Caco-2 (cell line): ENCODE results near the gene TRAF1. TPM values are rescaled to one million over a fixed set of nuclear protein-coding genes. Genes with fewer than 3 reads are reported as not detected.

ENCODE experiments used
- BruUV-seq: library from RNA; stranded (reverse); fragments of 400-500 nt; replicated peaks from 2 replicates; lab custom pipeline; 2021; lab: Mats Ljungman, UMichigan
- CTCF ChIA-PET: fragments of 300-600 bp; sonication (Branson Sonifier 250); formaldehyde crosslinking; loops from one replicate; lab custom pipeline; 2022; ENCODE audit warnings: antibody characterized with exemption; lab: Charles Lee
- POLR2A ChIA-PET: fragments of 300-600 bp; sonication (Branson Sonifier 250); formaldehyde crosslinking; loops from one replicate; lab custom pipeline; 2022; ENCODE audit warnings: antibody characterized with exemption; lab: Charles Lee
- DNase-seq, 2 experiments: peaks; one replicate each; pipeline versions ENCODE4 v3.0.0 to v3.0.0-alpha.2; 2020 to 2022
- H3K27me3 ChIP-seq: replicated peaks from 2 replicates; pipeline ENCODE4 v1.6.0; 2011; ENCODE audit warnings: low read length; ENCODE audit not compliant: control insufficient read depth, insufficient read depth
- H3K36me3 ChIP-seq: 2 replicates; pipeline ENCODE4 v1.5.1; 2011; ENCODE audit warnings: low read length; ENCODE audit not compliant: control insufficient read depth, insufficient read depth
- H3K4me1 ChIP-seq: fragments of 250-450 bp; sonication (Bioruptor Pico); 2 replicates; pipeline ENCODE4 v1.5.1; 2020; ENCODE audit warnings: mild to moderate bottlenecking
- H3K4me3 ChIP-seq: 2 replicates; pipeline ENCODE4 v1.5.1; 2011; ENCODE audit warnings: low read depth, mild to moderate bottlenecking, control low read depth, low read length
- H3K9me3 ChIP-seq: fragments of 250-450 bp; sonication (Bioruptor Pico); 2 replicates; pipeline ENCODE4 v1.5.1; 2020; ENCODE audit warnings: mild to moderate bottlenecking, moderate library complexity
- H3K27ac Mint-ChIP-seq: one replicate; pipeline ENCODE4 v1.8.0; 2022; ENCODE audit warnings: mixed read lengths; ENCODE audit not compliant: unreplicated experiment
- H3K27me3 Mint-ChIP-seq: one replicate; pipeline ENCODE4 v1.8.0; 2022; ENCODE audit warnings: mixed read lengths; ENCODE audit not compliant: insufficient read depth, unreplicated experiment
- H3K36me3 Mint-ChIP-seq: one replicate; pipeline ENCODE4 v1.8.0; 2022; ENCODE audit warnings: mild to moderate bottlenecking, mixed read lengths; ENCODE audit not compliant: insufficient read depth, unreplicated experiment
- H3K4me1 Mint-ChIP-seq: one replicate; pipeline ENCODE4 v1.8.0; 2022; ENCODE audit warnings: low read depth, mixed read lengths; ENCODE audit not compliant: unreplicated experiment
- H3K4me3 Mint-ChIP-seq: one replicate; pipeline ENCODE4 v1.8.0; 2022; ENCODE audit warnings: mild to moderate bottlenecking, moderate library complexity, mixed read lengths; ENCODE audit not compliant: unreplicated experiment
- H3K9me3 Mint-ChIP-seq: one replicate; pipeline ENCODE4 v1.8.0; 2022; ENCODE audit warnings: mixed read lengths; ENCODE audit not compliant: unreplicated experiment
- CTCF ChIP-seq, 2 experiments: fragments of 200-600 bp in 1 of 2; IDR thresholded peaks; 1 replicate in 1 of 2; 2 replicates in 1 of 2; pipeline versions ENCODE4 v1.5.1 to v1.8.0; 2011 to 2022; ENCODE audit warnings: antibody characterized with exemption in 1 of 2, control low read depth in 1 of 2, inconsistent platforms in 1 of 2, low read depth in 1 of 2, low read length in 1 of 2, mild to moderate bottlenecking in 1 of 2, moderate library complexity in 1 of 2; ENCODE audit not compliant: insufficient read depth in 1 of 2, severe bottlenecking in 1 of 2, unreplicated experiment in 1 of 2
- intact Hi-C: fragments of 100-400 bp; cut with micrococcal nuclease; formaldehyde crosslinking; loops from one replicate; pipeline ENCODE4 v1.10.0; 2022; ENCODE audit not compliant: unreplicated experiment
- total RNA-seq: library from RNA; stranded (reverse); gene quantifications from 2 replicates; pipeline ENCODE4 v1.2.3, GENCODE V29; 2022

Gene TRAF1
- total RNA-seq, 1 experiment from 2014 or later, result 1.1 TPM

- Histone ChIP-seq H3K9me3 (no peaks in the 10 kb centered on the region), H3K27me3 (no peaks in the 10 kb centered on the region; the same call in 1 of the 2 replicates), H3K4me1 (no peaks in the 10 kb centered on the region), H3K36me3 (no peaks in the 10 kb centered on the region), H3K4me3 (no peak overlapping the region)
- Mint-ChIP-seq H3K9me3 (no peaks in the 10 kb centered on the region), H3K27ac (no peak overlapping the region), H3K27me3 (peaks cover 2% of the 10 kb centered on the region), H3K4me1 (no peaks in the 10 kb centered on the region), H3K4me3 (no peak overlapping the region), H3K36me3 (no peaks in the 10 kb centered on the region)
- ChIA-PET CTCF (no interaction called here), POLR2A (no interaction called here)
- DNase-seq, result no peak
- no TSS peak for BruUV-seq
- intact Hi-C loops, result no loop called here
- TF ChIP-seq CTCF (IDR thresholded peaks at IDR 0.05; ENCODE audit: insufficient read depth in 1 of 2, low read depth in 1 of 2, low read length in 1 of 2, severe bottlenecking in 1 of 2, unreplicated experiment in 1 of 2), result no peak
Observed at GRCh38 chr9:120905315-120906164, 21.1 kb downstream of the TRAF1 start.

GRCh38 chr9:120904978-120905301 is 21.7 kb downstream of the TRAF1 start:
- Histone ChIP-seq H3K9me3 (no peaks in the 10 kb centered on the region), H3K27me3 (no peaks in the 10 kb centered on the region; the same call in 1 of the 2 replicates), H3K36me3 (no peaks in the 10 kb centered on the region), H3K4me3 (no peak overlapping the region), H3K4me1 (no peaks in the 10 kb centered on the region)
- ChIA-PET CTCF (no interaction called here), POLR2A (no interaction called here)
- BruUV-seq, result no TSS peak
- H3K27ac Mint-ChIP-seq, result no peak overlapping the region
- H3K4me1 Mint-ChIP-seq, result no peaks in the 10 kb centered on the region
- DNase-seq, result no peak
- intact Hi-C loops, result no loop called here
- H3K9me3 Mint-ChIP-seq, result no peaks in the 10 kb centered on the region
- H3K36me3 Mint-ChIP-seq, result no peaks in the 10 kb centered on the region
- peaks cover 2% of the 10 kb centered on the region for H3K27me3 Mint-ChIP-seq
- H3K4me3 Mint-ChIP-seq, result no peak overlapping the region
- TF ChIP-seq CTCF (IDR thresholded peaks at IDR 0.05; ENCODE audit: insufficient read depth in 1 of 2, low read depth in 1 of 2, low read length in 1 of 2, severe bottlenecking in 1 of 2, unreplicated experiment in 1 of 2), result no peak

- Mint-ChIP-seq H3K36me3 (no peaks in the 10 kb centered on the region), H3K27me3 (peaks cover 2% of the 10 kb centered on the region), H3K4me1 (no peaks in the 10 kb centered on the region), H3K9me3 (no peaks in the 10 kb centered on the region), H3K27ac (no peak overlapping the region), H3K4me3 (no peak overlapping the region)
- no peaks in the 10 kb centered on the region; the same call in 1 of the 2 replicates for H3K27me3 ChIP-seq
- TF ChIP-seq CTCF (IDR thresholded peaks at IDR 0.05; ENCODE audit: insufficient read depth in 1 of 2, low read depth in 1 of 2, low read length in 1 of 2, severe bottlenecking in 1 of 2, unreplicated experiment in 1 of 2), result no peak
- ChIA-PET CTCF (no interaction called here), POLR2A (no interaction called here)
- H3K4me3 ChIP-seq, result no peak overlapping the region
- no peaks in the 10 kb centered on the region for H3K4me1 ChIP-seq
- no TSS peak for BruUV-seq
- intact Hi-C loops, result no loop called here
- no peaks in the 10 kb centered on the region for H3K9me3 ChIP-seq
- no peak for DNase-seq
- no peaks in the 10 kb centered on the region for H3K36me3 ChIP-seq
Observed at GRCh38 chr9:120904061-120904977, 22.3 kb downstream of the TRAF1 start.
